GM23338 (cell line): ENCODE data around the gene BDP1. TPM values are rescaled to one million over a fixed set of nuclear protein-coding genes. Genes with fewer than 3 reads are reported as not detected.

Experiments
- ATAC-seq: fragments of 200-7000 bp; cut with Tn5 transposase; 3 replicates; pipeline ENCODE4 v1.9.1; 2020
- DNase-seq: peaks from one replicate; pipeline ENCODE4 v3.0.0-alpha.2; 2015; ENCODE audit warnings: low spot score
- H2AFZ ChIP-seq: fragments of 200-600 bp; sonication (generic); 2 replicates; pipeline ENCODE4 v1.8.0; 2016; ENCODE audit warnings: antibody characterized with exemption, mild to moderate bottlenecking, moderate library complexity
- H3F3A ChIP-seq: fragments of 200-600 bp; sonication (generic); replicated peaks from 2 replicates; pipeline ENCODE4 v1.8.0; 2017; ENCODE audit warnings: antibody characterized with exemption, mixed run types, low read depth
- H3K27ac ChIP-seq: fragments of 200-600 bp; sonication (generic); 2 replicates; pipeline ENCODE4 v1.6.1; 2016; ENCODE audit warnings: low read depth
- H3K27me3 ChIP-seq: fragments of 200-600 bp; sonication (generic); 2 replicates; pipeline ENCODE4 v1.8.0; 2016; ENCODE audit warnings: mild to moderate bottlenecking, mixed run types, moderate library complexity; ENCODE audit not compliant: insufficient read depth
- H3K36me3 ChIP-seq: fragments of 200-600 bp; sonication (generic); 2 replicates; pipeline ENCODE4 v1.8.0; 2016; ENCODE audit warnings: mild to moderate bottlenecking; ENCODE audit not compliant: insufficient read depth
- H3K4me1 ChIP-seq: fragments of 200-600 bp; sonication (generic); 2 replicates; pipeline ENCODE4 v1.8.0; 2016; ENCODE audit warnings: mild to moderate bottlenecking, moderate library complexity; ENCODE audit not compliant: insufficient read depth
- H3K4me2 ChIP-seq: fragments of 200-600 bp; sonication (generic); 2 replicates; pipeline ENCODE4 v1.7.1; 2017; ENCODE audit warnings: mixed run types
- H3K4me3 ChIP-seq: fragments of 200-600 bp; sonication (generic); 2 replicates; pipeline ENCODE4 v1.6.1; 2016; ENCODE audit warnings: mixed run types
- H3K79me2 ChIP-seq: fragments of 200-600 bp; sonication (generic); replicated peaks from 2 replicates; pipeline ENCODE4 v1.8.0; 2017; ENCODE audit warnings: mild to moderate bottlenecking; ENCODE audit not compliant: insufficient read depth
- H3K9me2 ChIP-seq: fragments of 200-600 bp; sonication (generic); 2 replicates; pipeline ENCODE4 v1.8.0; 2017; ENCODE audit not compliant: insufficient read depth
- H4K20me1 ChIP-seq: fragments of 200-600 bp; sonication (generic); replicated peaks from 2 replicates; pipeline ENCODE4 v1.8.0; 2017; ENCODE audit warnings: mild to moderate bottlenecking; ENCODE audit not compliant: insufficient read depth
- H3K27ac Mint-ChIP-seq: 2 replicates; pipeline ENCODE4 v1.8.0; 2020; ENCODE audit warnings: inconsistent platforms, mild to moderate bottlenecking, moderate library complexity, mixed read lengths
- H3K27me3 Mint-ChIP-seq: 3 replicates; pipeline ENCODE4 v1.8.0; 2022; ENCODE audit warnings: low read depth, mild to moderate bottlenecking, moderate library complexity, mixed read lengths, inconsistent platforms; ENCODE audit not compliant: insufficient read depth, poor library complexity
- H3K36me3 Mint-ChIP-seq: 3 replicates; pipeline ENCODE4 v1.8.0; 2021; ENCODE audit warnings: low read depth, mild to moderate bottlenecking, inconsistent platforms, moderate library complexity, mixed read lengths
- H3K4me1 Mint-ChIP-seq: 3 replicates; pipeline ENCODE4 v1.8.0; 2020; ENCODE audit warnings: mild to moderate bottlenecking, inconsistent platforms, mixed read lengths
- H3K4me3 Mint-ChIP-seq: 3 replicates; pipeline ENCODE4 v1.8.0; 2021; ENCODE audit warnings: moderate library complexity, mild to moderate bottlenecking, inconsistent platforms, mixed read lengths
- H3K9me3 Mint-ChIP-seq: 3 replicates; pipeline ENCODE4 v1.8.0; 2020; ENCODE audit warnings: moderate library complexity, mild to moderate bottlenecking, inconsistent platforms, mixed read lengths
- CREB1 ChIP-seq: fragments of 250-450 bp; sonication (Bioruptor Pico); IDR thresholded peaks from 2 replicates; pipeline ENCODE4 v1.5.0; 2020; ENCODE audit warnings: low read depth, mild to moderate bottlenecking, moderate library complexity
- EZH2phosphoT487 ChIP-seq: fragments of 200-600 bp; sonication (generic); IDR thresholded peaks from one replicate; pipeline ENCODE4 v1.8.1; 2018; ENCODE audit warnings: antibody characterized with exemption; ENCODE audit not compliant: unreplicated experiment
- JUNB ChIP-seq: IDR thresholded peaks from one replicate; pipeline ENCODE4 v1.6.1; 2016; ENCODE audit warnings: antibody characterized with exemption; ENCODE audit not compliant: unreplicated experiment
- NANOG ChIP-seq: IDR thresholded peaks from 2 replicates; pipeline ENCODE4 v1.6.1; 2016; ENCODE audit warnings: antibody characterized with exemption, borderline replicate concordance
- POLR2AphosphoS5 ChIP-seq: IDR thresholded peaks from 2 replicates; pipeline ENCODE4 v1.6.1; 2016; ENCODE audit warnings: antibody characterized with exemption, low read depth
- STAT1 ChIP-seq: IDR thresholded peaks from one replicate; pipeline ENCODE4 v1.6.1; 2016; ENCODE audit warnings: antibody characterized with exemption; ENCODE audit not compliant: unreplicated experiment
- ZNF114 ChIP-seq: fragments of 250-450 bp; sonication (Bioruptor Pico); IDR thresholded peaks from 2 replicates; pipeline ENCODE4 v1.5.0; 2020; ENCODE audit warnings: mild to moderate bottlenecking, moderate library complexity
- ZNF331 ChIP-seq: fragments of 250-450 bp; sonication (Bioruptor Pico); IDR thresholded peaks from 2 replicates; pipeline ENCODE4 v1.5.0; 2020; ENCODE audit warnings: low read depth, mild to moderate bottlenecking, moderate library complexity
- polyA plus RNA-seq: library from polyadenylated mRNA; unstranded; fragments of >200 nt; fragmentation: Nextera tagmentation; extraction: Ambion mirVana; gene quantifications from 2 replicates; pipeline ENCODE4 v1.2.1, GENCODE V29; 2016
- total RNA-seq: library from RNA; depleted of rRNA; stranded (reverse); fragments of >200 nt; shearing (Covaris generic); gene quantifications from 2 replicates; pipeline ENCODE4 v1.2.3, GENCODE V29; 2014
- TF ChIP-seq, protein P1 (sequence below): IDR thresholded peaks from one replicate; pipeline ENCODE4 v1.6.1; 2018; ENCODE audit warnings: antibody characterized with exemption; ENCODE audit not compliant: unreplicated experiment
- TF ChIP-seq, protein P2 (sequence below): IDR thresholded peaks from 2 replicates; pipeline ENCODE4 v1.6.1; 2016; ENCODE audit warnings: antibody characterized with exemption
- TF ChIP-seq, protein P3 (sequence below), 2 experiments: fragments of 200-600 bp in 1 of 2; sonication (generic) in 1 of 2; conservative IDR thresholded peaks; 2 replicates each; pipeline versions ENCODE4 v1.5.1 to v1.6.1; 2016 to 2017; ENCODE audit warnings: antibody characterized with exemption in 2 of 2, low read depth in 2 of 2, mild to moderate bottlenecking in 2 of 2, moderate library complexity in 1 of 2

Gene BDP1
- total and polyA plus RNA-seq, 2 experiments from 2014 or later, result 41.8 to 54.4 TPM

DNA sequence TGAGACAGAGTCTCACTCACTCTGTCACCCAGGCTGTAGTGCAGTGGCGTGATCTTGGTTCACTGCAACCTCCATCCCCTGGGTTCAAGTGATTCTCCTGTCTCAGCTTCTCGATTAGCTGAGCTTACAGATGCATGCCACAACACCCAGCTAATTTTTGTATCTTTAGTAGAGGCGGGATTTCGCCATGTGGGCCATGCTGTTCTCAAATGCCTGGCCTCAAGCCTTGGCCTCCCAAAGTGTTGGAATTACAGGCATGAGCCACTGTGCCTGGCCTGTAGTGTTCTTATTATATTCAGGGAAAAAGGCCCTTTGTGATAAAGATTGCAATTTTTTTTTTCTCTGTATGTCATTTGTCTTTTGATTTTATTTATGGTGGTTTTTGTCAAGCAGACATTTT is 107.7 kb downstream of the BDP1 start (continued):
- TF ChIP-seq, protein P1, sequence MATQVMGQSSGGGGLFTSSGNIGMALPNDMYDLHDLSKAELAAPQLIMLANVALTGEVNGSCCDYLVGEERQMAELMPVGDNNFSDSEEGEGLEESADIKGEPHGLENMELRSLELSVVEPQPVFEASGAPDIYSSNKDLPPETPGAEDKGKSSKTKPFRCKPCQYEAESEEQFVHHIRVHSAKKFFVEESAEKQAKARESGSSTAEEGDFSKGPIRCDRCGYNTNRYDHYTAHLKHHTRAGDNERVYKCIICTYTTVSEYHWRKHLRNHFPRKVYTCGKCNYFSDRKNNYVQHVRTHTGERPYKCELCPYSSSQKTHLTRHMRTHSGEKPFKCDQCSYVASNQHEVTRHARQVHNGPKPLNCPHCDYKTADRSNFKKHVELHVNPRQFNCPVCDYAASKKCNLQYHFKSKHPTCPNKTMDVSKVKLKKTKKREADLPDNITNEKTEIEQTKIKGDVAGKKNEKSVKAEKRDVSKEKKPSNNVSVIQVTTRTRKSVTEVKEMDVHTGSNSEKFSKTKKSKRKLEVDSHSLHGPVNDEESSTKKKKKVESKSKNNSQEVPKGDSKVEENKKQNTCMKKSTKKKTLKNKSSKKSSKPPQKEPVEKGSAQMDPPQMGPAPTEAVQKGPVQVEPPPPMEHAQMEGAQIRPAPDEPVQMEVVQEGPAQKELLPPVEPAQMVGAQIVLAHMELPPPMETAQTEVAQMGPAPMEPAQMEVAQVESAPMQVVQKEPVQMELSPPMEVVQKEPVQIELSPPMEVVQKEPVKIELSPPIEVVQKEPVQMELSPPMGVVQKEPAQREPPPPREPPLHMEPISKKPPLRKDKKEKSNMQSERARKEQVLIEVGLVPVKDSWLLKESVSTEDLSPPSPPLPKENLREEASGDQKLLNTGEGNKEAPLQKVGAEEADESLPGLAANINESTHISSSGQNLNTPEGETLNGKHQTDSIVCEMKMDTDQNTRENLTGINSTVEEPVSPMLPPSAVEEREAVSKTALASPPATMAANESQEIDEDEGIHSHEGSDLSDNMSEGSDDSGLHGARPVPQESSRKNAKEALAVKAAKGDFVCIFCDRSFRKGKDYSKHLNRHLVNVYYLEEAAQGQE, result no peak
- TF ChIP-seq POLR2AphosphoS5, result no peak
- TF ChIP-seq CREB1, result no peak
- no peak for TF ChIP-seq STAT1
- TF ChIP-seq, protein P2, sequence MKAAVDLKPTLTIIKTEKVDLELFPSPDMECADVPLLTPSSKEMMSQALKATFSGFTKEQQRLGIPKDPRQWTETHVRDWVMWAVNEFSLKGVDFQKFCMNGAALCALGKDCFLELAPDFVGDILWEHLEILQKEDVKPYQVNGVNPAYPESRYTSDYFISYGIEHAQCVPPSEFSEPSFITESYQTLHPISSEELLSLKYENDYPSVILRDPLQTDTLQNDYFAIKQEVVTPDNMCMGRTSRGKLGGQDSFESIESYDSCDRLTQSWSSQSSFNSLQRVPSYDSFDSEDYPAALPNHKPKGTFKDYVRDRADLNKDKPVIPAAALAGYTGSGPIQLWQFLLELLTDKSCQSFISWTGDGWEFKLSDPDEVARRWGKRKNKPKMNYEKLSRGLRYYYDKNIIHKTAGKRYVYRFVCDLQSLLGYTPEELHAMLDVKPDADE, result no peak
- TF ChIP-seq NANOG, result no peak
- TF ChIP-seq ZNF114 (CRISPR knock-in tag), result no peak
- no peak for TF ChIP-seq EZH2phosphoT487
- TF ChIP-seq, protein P3, sequence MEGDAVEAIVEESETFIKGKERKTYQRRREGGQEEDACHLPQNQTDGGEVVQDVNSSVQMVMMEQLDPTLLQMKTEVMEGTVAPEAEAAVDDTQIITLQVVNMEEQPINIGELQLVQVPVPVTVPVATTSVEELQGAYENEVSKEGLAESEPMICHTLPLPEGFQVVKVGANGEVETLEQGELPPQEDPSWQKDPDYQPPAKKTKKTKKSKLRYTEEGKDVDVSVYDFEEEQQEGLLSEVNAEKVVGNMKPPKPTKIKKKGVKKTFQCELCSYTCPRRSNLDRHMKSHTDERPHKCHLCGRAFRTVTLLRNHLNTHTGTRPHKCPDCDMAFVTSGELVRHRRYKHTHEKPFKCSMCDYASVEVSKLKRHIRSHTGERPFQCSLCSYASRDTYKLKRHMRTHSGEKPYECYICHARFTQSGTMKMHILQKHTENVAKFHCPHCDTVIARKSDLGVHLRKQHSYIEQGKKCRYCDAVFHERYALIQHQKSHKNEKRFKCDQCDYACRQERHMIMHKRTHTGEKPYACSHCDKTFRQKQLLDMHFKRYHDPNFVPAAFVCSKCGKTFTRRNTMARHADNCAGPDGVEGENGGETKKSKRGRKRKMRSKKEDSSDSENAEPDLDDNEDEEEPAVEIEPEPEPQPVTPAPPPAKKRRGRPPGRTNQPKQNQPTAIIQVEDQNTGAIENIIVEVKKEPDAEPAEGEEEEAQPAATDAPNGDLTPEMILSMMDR (conservative IDR thresholded peaks at IDR 0.05; ENCODE audit: low read depth in 2 of 2), result no peak

DNA sequence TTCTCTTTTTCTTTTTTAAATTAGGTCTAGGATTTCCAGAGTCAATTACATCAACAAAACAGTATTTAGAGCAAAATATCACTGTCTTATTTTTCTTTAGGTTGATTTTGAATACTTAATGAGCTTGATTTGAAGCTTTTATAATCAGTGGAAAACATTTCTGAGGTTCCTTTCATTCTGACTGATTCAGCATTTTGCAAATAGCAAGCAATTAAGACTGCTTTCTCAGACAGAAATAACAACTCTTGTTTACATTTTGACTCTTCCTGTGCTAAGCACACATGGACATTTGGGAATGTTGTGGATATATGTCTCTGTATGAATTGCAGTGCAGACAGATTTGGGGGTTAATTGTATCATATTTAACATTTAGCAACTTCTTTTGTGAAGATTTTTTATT is 109.4 kb downstream of the BDP1 start:
- H3K4me1 ChIP-seq, result no peaks in the 10 kb centered on the region
- DNase-seq (no peak), ATAC-seq (no peak)
- 0 out of 2 replicates have a peak, but pooled peaks cover 2% of the 10 kb centered on the region for H3F3A ChIP-seq
- no peaks in the 10 kb centered on the region for H3K27me3 Mint-ChIP-seq
- no peaks in the 10 kb centered on the region for H3K79me2 ChIP-seq
- H2AFZ ChIP-seq, result no peak overlapping the region
- H3K9me3 Mint-ChIP-seq, result no peaks in the 10 kb centered on the region
- H3K9me2 ChIP-seq, result no peaks in the 10 kb centered on the region
- no peaks in the 10 kb centered on the region for H3K4me1 Mint-ChIP-seq
- no peak overlapping the region for H3K27ac ChIP-seq
- peak overlapping the region; percentile 56; the same call in 1 of the 2 replicates for H3K27ac Mint-ChIP-seq
- no peak overlapping the region for H3K4me2 ChIP-seq
- H3K4me3 Mint-ChIP-seq, result no peak overlapping the region
- H3K27me3 ChIP-seq, result no peaks in the 10 kb centered on the region
- peaks cover 10% of the 10 kb centered on the region for H3K36me3 ChIP-seq
- H3K4me3 ChIP-seq, result no peak overlapping the region
- peaks cover 29% of the 10 kb centered on the region for H3K36me3 Mint-ChIP-seq
- peaks cover 9% of the 10 kb centered on the region; the same call in 1 of the 2 replicates for H4K20me1 ChIP-seq
- TF ChIP-seq, protein P1, result no peak
- TF ChIP-seq POLR2AphosphoS5 (no peak), EZH2phosphoT487 (no peak), NANOG (no peak), JUNB (no peak), STAT1 (no peak), ZNF114 (CRISPR knock-in tag) (no peak), ZNF331 (CRISPR knock-in tag) (no peak)
